GM12878 (cell line): ENCODE data around the gene CHAT. TPM values are rescaled to one million over a fixed set of nuclear protein-coding genes. Genes with fewer than 3 reads are reported as not detected.

Source experiments
- ATAC-seq: fragments of 200-7000 bp; cut with Tn5 transposase; 3 replicates; pipeline ENCODE4 v1.9.1; 2020; ENCODE audit warnings: mild to moderate bottlenecking, moderate library complexity
- BruUV-seq: library from RNA; stranded (reverse); fragments of 400-500 nt; replicated peaks from 2 replicates; lab custom pipeline; 2021; lab: Mats Ljungman, UMichigan
- CTCF ChIA-PET: fragments of 300-600 bp; sonication (Branson Sonifier 250); formaldehyde crosslinking; extraction: SDS; loops from one replicate; lab custom pipeline; 2021; ENCODE audit warnings: inconsistent platforms; lab: Yijun Ruan, JAX
- POLR2A ChIA-PET: fragments of 350-600 bp; formaldehyde crosslinking; extraction: SDS; loops from one replicate; lab custom pipeline; 2021; ENCODE audit warnings: inconsistent platforms; lab: Charles Lee
- RAD21 ChIA-PET: fragments of 300-600 bp; sonication (Branson Sonifier 250); formaldehyde crosslinking; loops from one replicate; lab custom pipeline; 2023; ENCODE audit warnings: antibody characterized with exemption; ENCODE audit not compliant: unreplicated experiment; lab: Charles Lee
- SMC1A ChIA-PET: fragments of 300-600 bp; sonication (Branson Sonifier 250); formaldehyde crosslinking; loops from one replicate; lab custom pipeline; 2023; ENCODE audit not compliant: unreplicated experiment, uncharacterized antibody; lab: Charles Lee
- DNase-seq: peaks from one replicate; pipeline ENCODE4 v3.0.0-alpha.2; 2011; ENCODE audit warnings: low read depth, low spot score
- FAIRE-seq: peaks from 3 replicates; lab custom pipeline; 2011; peaks lifted over from hg19 to GRCh38; lab: Jason Lieb, UNC
- H2AFZ ChIP-seq: 2 replicates; pipeline ENCODE4 v1.6.0; 2011; ENCODE audit warnings: low read depth, low read length, control low read depth; ENCODE audit not compliant: control insufficient read depth
- H3K27ac ChIP-seq: 2 replicates; pipeline ENCODE4 v1.5.1; 2011; ENCODE audit warnings: control low read depth; ENCODE audit not compliant: control insufficient read depth, insufficient read depth
- H3K27me3 ChIP-seq, 2 experiments: replicated peaks in 1 of 2; 2 replicates each; pipeline versions ENCODE4 v1.6.0 to v1.6.1; 2011; ENCODE audit warnings: low read length in 1 of 2; ENCODE audit not compliant: control insufficient read depth in 2 of 2, insufficient read depth in 2 of 2
- H3K36me3 ChIP-seq, 2 experiments: 2 replicates each; pipeline ENCODE4 v1.5.1; 2011; ENCODE audit warnings: low read length in 1 of 2; ENCODE audit not compliant: control insufficient read depth in 2 of 2, insufficient read depth in 2 of 2
- H3K4me1 ChIP-seq: 2 replicates; pipeline ENCODE4 v1.6.1; 2011; ENCODE audit warnings: mild to moderate bottlenecking, low read length, moderate library complexity, mixed read lengths; ENCODE audit not compliant: control insufficient read depth, insufficient read depth
- H3K4me2 ChIP-seq: 2 replicates; pipeline ENCODE4 v1.6.0; 2011; ENCODE audit warnings: control low read depth; ENCODE audit not compliant: control insufficient read depth, insufficient read depth
- H3K4me3 ChIP-seq: fragments of 200-600 bp; sonication (generic); 2 replicates; pipeline ENCODE4 v1.5.1; 2016
- H3K79me2 ChIP-seq: 2 replicates; pipeline ENCODE4 v1.6.0; 2011; ENCODE audit warnings: low read length; ENCODE audit not compliant: control insufficient read depth, insufficient read depth
- H3K9ac ChIP-seq: 2 replicates; pipeline ENCODE4 v1.8.0; 2011; ENCODE audit warnings: low read length, control low read depth, mixed read lengths; ENCODE audit not compliant: control insufficient read depth, insufficient read depth
- H3K9me3 ChIP-seq: replicated peaks from 3 replicates; pipeline ENCODE4 v1.5.1; 2011; ENCODE audit warnings: mild to moderate bottlenecking, low read length; ENCODE audit not compliant: control insufficient read depth, insufficient read depth
- H4K20me1 ChIP-seq: 2 replicates; pipeline ENCODE4 v1.6.0; 2011; ENCODE audit not compliant: control insufficient read depth, insufficient read depth
- BMI1 ChIP-seq: fragments of 450-650 bp; IDR thresholded peaks from 2 replicates; pipeline ENCODE4 v1.6.1; 2016; ENCODE audit warnings: mild to moderate bottlenecking, moderate library complexity, borderline replicate concordance
- CUX1 ChIP-seq: IDR thresholded peaks from 2 replicates; pipeline ENCODE4 v1.6.1; 2012; ENCODE audit warnings: improper control_type of control experiment, low read depth, low read length; ENCODE audit not compliant: insufficient replicate concordance
- FOXK2 ChIP-seq: fragments of 450-650 bp; IDR thresholded peaks from 2 replicates; pipeline ENCODE4 v1.6.1; 2017; ENCODE audit warnings: mild to moderate bottlenecking, moderate library complexity
- IKZF1 ChIP-seq: fragments of 450-650 bp; conservative IDR thresholded peaks from 2 replicates; pipeline ENCODE4 v1.6.1; 2017; ENCODE audit warnings: antibody characterized with exemption, mild to moderate bottlenecking
- MEF2A ChIP-seq: IDR thresholded peaks from 2 replicates; pipeline ENCODE4 v1.6.1; 2011; ENCODE audit warnings: low read depth, mild to moderate bottlenecking, low read length, moderate library complexity; ENCODE audit not compliant: insufficient read depth
- MTA2 ChIP-seq: fragments of 450-650 bp; IDR thresholded peaks from 2 replicates; pipeline ENCODE4 v1.6.1; 2016; ENCODE audit warnings: low read depth, mild to moderate bottlenecking, moderate library complexity
- MTA3 ChIP-seq: IDR thresholded peaks from 2 replicates; pipeline ENCODE4 v1.6.1; 2012; ENCODE audit warnings: low read length, inconsistent platforms, borderline replicate concordance
- NFXL1 ChIP-seq: fragments of 450-650 bp; IDR thresholded peaks from 2 replicates; pipeline ENCODE4 v1.6.1; 2017; ENCODE audit warnings: antibody characterized with exemption, mild to moderate bottlenecking, borderline replicate concordance
- SIX5 ChIP-seq: IDR thresholded peaks from 2 replicates; pipeline ENCODE4 v1.6.1; 2011; ENCODE audit warnings: mild to moderate bottlenecking, low read depth, low read length, moderate library complexity; ENCODE audit not compliant: severe bottlenecking
- SPI1 ChIP-seq: IDR thresholded peaks from 2 replicates; pipeline ENCODE4 v1.6.1; 2011; ENCODE audit warnings: low read depth, mild to moderate bottlenecking, low read length, moderate library complexity, borderline replicate concordance; ENCODE audit not compliant: insufficient read depth
- STAT1 ChIP-seq: fragments of 450-650 bp; conservative IDR thresholded peaks from 2 replicates; pipeline ENCODE4 v1.6.1; 2014; ENCODE audit warnings: antibody characterized with exemption, mild to moderate bottlenecking
- ZZZ3 ChIP-seq: IDR thresholded peaks from 2 replicates; pipeline ENCODE4 v1.6.1; 2011; ENCODE audit warnings: low read depth; ENCODE audit not compliant: control insufficient read depth, insufficient read length
- WGBS: methylation state at CpG from one replicate; pipeline ENCODE4 v1.1.6; 2016; ENCODE audit warnings: low lambda C conversion rate; ENCODE audit not compliant: insufficient replicate concordance, insufficient coverage; ENCODE audit errors: missing lambda C conversion rate; 5-methylcytosine and 5-hydroxymethylcytosine counted together
- in situ Hi-C: fragments of 300-500 bp; cut with MboI; formaldehyde crosslinking; loops from 9 replicates; pipeline ENCODE4 v1.14.3; 2018; ENCODE audit warnings: mixed read lengths
- intact Hi-C: fragments of 100-400 bp; cut with micrococcal nuclease; formaldehyde crosslinking; loops from one replicate; pipeline ENCODE4 v1.14.2; 2022; ENCODE audit not compliant: unreplicated experiment
- polyA plus RNA-seq, 11 experiments: library from polyadenylated mRNA; depleted of rRNA in 4 of 11; unstranded in 6 of 11; stranded (reverse) in 5 of 11; fragments of >200 nt; fragmentation: Nextera tagmentation in 4 of 11; fragmentation: Illumina TruSeq in 1 of 11; extraction: Ambion mirVana in 4 of 11; extraction: Trizol in 1 of 11; gene quantifications; 1 replicate in 1 of 11; 2 replicates in 10 of 11; pipeline versions ENCODE4 v1.2.1 to v1.2.3, GENCODE V29; 2011 to 2016; ENCODE audit warnings: inconsistent platforms in 2 of 11, missing spikeins in 2 of 11, low read depth in 1 of 11
- total RNA-seq, 4 experiments: library from RNA; depleted of rRNA in 3 of 4; stranded (reverse); fragments of >200 nt in 3 of 4; fragmentation: Illumina TruSeq in 1 of 4; extraction: Trizol in 1 of 4; gene quantifications; 2 replicates each; pipeline versions ENCODE4 v1.2.1 to v1.2.3, GENCODE V29; 2013 to 2021

The CHAT gene
- total and polyA plus RNA-seq, 10 of the 15 experiments (the other 5 are each of a cell fraction or from before 2014, with no cell fraction given): not detected

DNA sequence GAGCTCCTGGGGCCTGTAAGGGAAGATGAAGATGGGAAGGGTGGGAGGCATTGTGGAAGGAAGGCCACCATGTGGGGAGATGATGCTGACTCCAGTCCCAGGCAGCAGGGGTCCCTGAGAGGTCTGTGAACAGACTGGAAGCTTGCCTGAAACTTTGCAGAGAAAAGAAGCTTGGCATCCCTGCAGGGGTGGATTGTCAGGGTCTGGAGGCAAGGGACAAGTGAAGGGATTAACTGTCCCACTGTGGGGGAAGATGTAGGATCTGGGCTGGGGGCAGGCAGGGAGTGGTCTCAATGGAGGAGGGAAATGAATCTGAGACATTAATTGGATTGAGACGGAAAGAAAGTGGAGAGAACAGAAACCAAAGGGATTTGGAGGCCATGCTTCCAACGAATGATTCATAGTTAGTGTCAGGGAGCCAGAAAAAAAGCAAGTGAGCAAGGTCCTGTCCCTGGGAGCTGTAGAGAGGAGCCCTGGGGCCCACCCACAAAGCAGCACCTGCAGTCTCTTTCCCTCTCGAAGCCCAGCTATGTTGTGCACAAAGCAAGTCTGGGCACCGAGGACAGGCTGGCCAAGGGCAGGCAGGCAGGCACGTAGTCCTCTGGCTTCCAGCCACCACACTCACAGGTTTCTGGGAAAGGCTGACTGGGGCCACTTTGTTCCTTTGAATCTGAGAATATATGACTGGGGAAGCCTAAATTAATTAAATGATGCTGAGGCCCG lies 8.5 kb upstream of the CHAT start:
- intact Hi-C loops (no loop called here), in situ Hi-C loops (no loop called here)
- H3K27me3 ChIP-seq: peaks cover 2 to 7% of the 10 kb centered on the region in 2 experiments
- CTCF ChIA-PET: interaction anchor here (1.7 to 2.2 kb wide), 2 partner anchors 10 to 12 kb away, joined by 5 to 10 read pairs; no protein-coding TSS in a partner anchor
- no peak overlapping the region for H3K9ac ChIP-seq
- SMC1A ChIA-PET: no interaction called here
- no peak for TF ChIP-seq ZZZ3
- no peak for TF ChIP-seq NFXL1
- TF ChIP-seq SPI1: no peak
- TF ChIP-seq STAT1: no peak
- DNase-seq (no peak), ATAC-seq (no peak), FAIRE-seq (no peak)
- BruUV-seq: no TSS peak
- H2AFZ ChIP-seq: no peak overlapping the region
- no peaks in the 10 kb centered on the region; the same call in 2 of the 3 replicates for H3K9me3 ChIP-seq
- H3K4me1 ChIP-seq: no peaks in the 10 kb centered on the region
- no peaks in the 10 kb centered on the region for H4K20me1 ChIP-seq
- H3K79me2 ChIP-seq: no peaks in the 10 kb centered on the region
- no peak overlapping the region for H3K27ac ChIP-seq
- POLR2A ChIA-PET: no interaction called here
- no peak overlapping the region for H3K4me3 ChIP-seq
- no peak overlapping the region for H3K4me2 ChIP-seq
- H3K36me3 ChIP-seq: no peaks in the 10 kb centered on the region
- RAD21 ChIA-PET: interaction anchor here (1.0 kb wide), 1 partner anchor 10 kb away, joined by 3 read pairs; no protein-coding TSS in a partner anchor
- WGBS: 9% methylated on average over 6 of the region's 6 CpGs

DNA sequence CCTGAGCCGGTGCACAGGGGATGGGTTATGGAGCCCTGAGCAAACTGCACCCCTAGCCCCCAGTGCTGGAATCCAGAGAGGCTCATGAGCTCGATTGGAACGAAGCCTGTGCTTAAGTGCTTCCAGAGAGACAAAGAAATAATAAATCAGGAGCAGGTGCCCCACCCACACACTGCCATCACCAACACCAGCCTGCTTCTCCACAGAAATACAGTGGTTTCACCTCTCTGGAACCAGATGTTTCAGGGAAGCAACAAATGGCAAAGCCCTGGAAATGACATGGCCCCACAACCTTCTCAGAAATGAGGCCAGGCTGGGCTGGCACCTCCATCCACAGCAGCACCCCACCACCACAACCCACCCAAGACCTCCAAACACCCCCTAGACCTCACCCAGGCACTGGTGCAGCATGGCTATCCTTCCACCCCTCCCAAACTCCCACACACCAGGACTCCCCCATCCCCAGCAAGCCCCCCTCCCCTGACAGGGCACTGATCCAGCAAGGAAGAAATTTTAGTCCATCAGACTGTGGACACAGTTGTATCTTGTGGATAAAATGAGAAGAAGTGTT lies 7.8 kb upstream of the CHAT start:
- Histone ChIP-seq H3K27ac (no peak overlapping the region), H3K36me3 (no peaks in the 10 kb centered on the region), H3K4me3 (no peak overlapping the region), H3K9ac (no peak overlapping the region), H3K27me3 (peaks cover 2 to 11% of the 10 kb centered on the region in 2 experiments), H3K4me2 (no peak overlapping the region), H2AFZ (no peak overlapping the region), H3K79me2 (no peaks in the 10 kb centered on the region), H4K20me1 (no peaks in the 10 kb centered on the region), H3K9me3 (peaks cover 2% of the 10 kb centered on the region; the same call in 1 of the 3 replicates), H3K4me1 (no peaks in the 10 kb centered on the region)
- ChIA-PET POLR2A (no interaction called here), RAD21 (no interaction called here), SMC1A (no interaction called here), CTCF (interaction anchor here (1.3 to 1.4 kb wide), 2 partner anchors 11 to 13 kb away, joined by 4 to 9 read pairs; no protein-coding TSS in a partner anchor)
- 15% methylated on average over 3 of the region's 3 CpGs for WGBS
- BruUV-seq: no TSS peak
- ATAC-seq (no peak), DNase-seq (no peak), FAIRE-seq (no peak)
- intact Hi-C loops: no loop called here
- in situ Hi-C loops: no loop called here
- no peak for TF ChIP-seq CUX1
- no peak for TF ChIP-seq MTA3
- no peak for TF ChIP-seq MEF2A
- TF ChIP-seq FOXK2: no peak
- TF ChIP-seq MTA2: no peak
- TF ChIP-seq SIX5: no peak
- no peak for TF ChIP-seq IKZF1
- no peak for TF ChIP-seq BMI1
